OCI-LY7 (cell line): Measurements from ENCODE around the gene STYXL1. TPM values are rescaled to one million over a fixed set of nuclear protein-coding genes. Genes with fewer than 3 reads are reported as not detected.

ENCODE experiments used
- BruUV-seq: library from RNA; stranded (reverse); fragments of 400-500 nt; replicated peaks from 2 replicates; lab custom pipeline; 2021; lab: Mats Ljungman, UMichigan
- CTCF ChIA-PET: fragments of 300-600 bp; sonication (Branson Sonifier 250); formaldehyde crosslinking; loops from one replicate; lab custom pipeline; 2022; ENCODE audit warnings: antibody characterized with exemption; ENCODE audit not compliant: unreplicated experiment; lab: Charles Lee
- POLR2A ChIA-PET: fragments of 300-600 bp; sonication (Branson Sonifier 250); formaldehyde crosslinking; loops from one replicate; lab custom pipeline; 2022; ENCODE audit warnings: antibody characterized with exemption; lab: Charles Lee
- DNase-seq: peaks from one replicate; pipeline ENCODE4 v3.0.0-alpha.2; 2015; ENCODE audit warnings: low spot score
- H2AFZ ChIP-seq: fragments of 200-600 bp; sonication (generic), shearing (Covaris generic); 2 replicates; pipeline ENCODE4 v1.6.1; 2014; ENCODE audit warnings: mild to moderate bottlenecking, antibody characterized with exemption, low read length, moderate library complexity
- H3K27ac ChIP-seq: fragments of 200-600 bp; sonication (generic); 2 replicates; pipeline ENCODE4 v1.5.1; 2014; ENCODE audit warnings: mixed run types, low read depth, mild to moderate bottlenecking, moderate library complexity, low read length, inconsistent platforms; ENCODE audit not compliant: poor library complexity, severe bottlenecking
- H3K36me3 ChIP-seq: fragments of 200-600 bp; sonication (generic); 2 replicates; pipeline ENCODE4 v1.6.1; 2014; ENCODE audit warnings: mild to moderate bottlenecking, antibody characterized with exemption, low read length, moderate library complexity, mixed read lengths; ENCODE audit not compliant: insufficient read depth
- H3K4me1 ChIP-seq: fragments of 200-600 bp; sonication (generic); 2 replicates; pipeline ENCODE4 v1.5.1; 2014; ENCODE audit warnings: mild to moderate bottlenecking, low read length; ENCODE audit not compliant: insufficient read depth, poor library complexity, severe bottlenecking
- H3K4me2 ChIP-seq: fragments of 200-600 bp; sonication (generic); 2 replicates; pipeline ENCODE4 v1.6.1; 2014; ENCODE audit warnings: mild to moderate bottlenecking, low read length
- H3K4me3 ChIP-seq: fragments of 200-600 bp; sonication (generic); 2 replicates; pipeline ENCODE4 v1.5.1; 2014; ENCODE audit warnings: mild to moderate bottlenecking, low read depth, low read length; ENCODE audit not compliant: poor library complexity, severe bottlenecking
- H3K79me2 ChIP-seq: fragments of 200-600 bp; sonication (generic); 2 replicates; pipeline ENCODE4 v1.6.1; 2016; ENCODE audit warnings: low read depth, mild to moderate bottlenecking, low read length, moderate library complexity, mixed read lengths; ENCODE audit not compliant: insufficient read depth
- H3K9me2 ChIP-seq: fragments of 200-600 bp; sonication (generic); 2 replicates; pipeline ENCODE4 v1.6.1; 2016; ENCODE audit warnings: mild to moderate bottlenecking, low read length, mixed read lengths; ENCODE audit not compliant: insufficient read depth
- H3K9me3 ChIP-seq: fragments of 200-600 bp; sonication (generic); 2 replicates; pipeline ENCODE4 v1.6.1; 2014; ENCODE audit warnings: mild to moderate bottlenecking, mixed run types, low read length, mixed read lengths
- H4K20me1 ChIP-seq: fragments of 200-600 bp; sonication (generic); 2 replicates; pipeline ENCODE4 v1.6.1; 2014; ENCODE audit warnings: mild to moderate bottlenecking, antibody characterized with exemption, low read length, moderate library complexity, mixed read lengths; ENCODE audit not compliant: insufficient read depth
- CTCF ChIP-seq: fragments of 200-600 bp; sonication (generic); conservative IDR thresholded peaks from 2 replicates; pipeline ENCODE4 v1.5.1; 2014; ENCODE audit warnings: mild to moderate bottlenecking, antibody characterized with exemption, low read length, moderate library complexity, mixed read lengths
- EZH2phosphoT487 ChIP-seq: fragments of 200-600 bp; sonication (generic); IDR thresholded peaks from 2 replicates; pipeline ENCODE4 v1.6.1; 2018; ENCODE audit warnings: low read depth, borderline replicate concordance, mild to moderate bottlenecking, mixed run types, antibody characterized with exemption, low read length, moderate library complexity, mixed read lengths
- intact Hi-C: fragments of 100-400 bp; cut with micrococcal nuclease; formaldehyde crosslinking; loops from one replicate; pipeline ENCODE4 v1.10.0; 2022; ENCODE audit not compliant: unreplicated experiment
- total RNA-seq, 2 experiments: library from RNA; depleted of rRNA in 1 of 2; stranded (reverse); fragments of >200 nt in 1 of 2; shearing (Covaris generic) in 1 of 2; gene quantifications; 2 replicates each; pipeline ENCODE4 v1.2.3, GENCODE V29; 2014 to 2022

The STYXL1 gene
- total RNA-seq, 2 experiments from 2014 or later: 27.6 to 37.4 TPM

DNA sequence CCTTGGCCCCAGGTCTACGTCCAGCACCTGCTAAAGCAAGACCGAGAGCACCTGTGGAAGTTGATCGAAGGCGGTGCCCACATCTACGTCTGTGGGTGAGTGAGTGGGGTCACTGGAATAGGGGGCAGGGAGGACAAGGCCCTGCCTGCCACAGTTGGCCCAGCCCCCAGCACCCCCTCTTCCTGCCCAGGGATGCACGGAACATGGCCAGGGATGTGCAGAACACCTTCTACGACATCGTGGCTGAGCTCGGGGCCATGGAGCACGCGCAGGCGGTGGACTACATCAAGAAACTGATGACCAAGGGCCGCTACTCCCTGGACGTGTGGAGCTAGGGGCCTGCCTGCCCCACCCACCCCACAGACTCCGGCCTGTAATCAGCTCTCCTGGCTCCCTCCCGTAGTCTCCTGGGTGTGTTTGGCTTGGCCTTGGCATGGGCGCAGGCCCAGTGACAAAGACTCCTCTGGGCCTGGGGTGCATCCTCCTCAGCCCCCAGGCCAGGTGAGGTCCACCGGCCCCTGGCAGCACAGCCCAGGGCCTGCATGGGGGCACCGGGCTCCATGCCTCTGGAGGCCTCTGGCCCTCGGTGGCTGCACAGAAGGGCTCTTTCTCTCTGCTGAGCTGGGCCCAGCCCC, 61.5 kb downstream of the STYXL1 start:
- H3K79me2 ChIP-seq: no peaks in the 10 kb centered on the region
- H4K20me1 ChIP-seq: no peaks in the 10 kb centered on the region
- DNase-seq: no peak
- no peak overlapping the region for H2AFZ ChIP-seq
- no peaks in the 10 kb centered on the region for H3K9me2 ChIP-seq
- H3K4me3 ChIP-seq: no peak overlapping the region
- no TSS peak for BruUV-seq
- intact Hi-C loops: no loop called here
- CTCF ChIA-PET: no interaction called here
- H3K4me1 ChIP-seq: no peaks in the 10 kb centered on the region
- no peak overlapping the region for H3K4me2 ChIP-seq
- POLR2A ChIA-PET: interaction anchor here (0.5 kb wide), 1 partner anchor 930 kb away, joined by 3 read pairs; no protein-coding TSS in a partner anchor
- no peak overlapping the region for H3K27ac ChIP-seq
- H3K36me3 ChIP-seq: peaks cover 13% of the 10 kb centered on the region; the same call in 1 of the 2 replicates
- no peak for TF ChIP-seq EZH2phosphoT487
- TF ChIP-seq CTCF: no peak
- H3K9me3 ChIP-seq: no peaks in the 10 kb centered on the region

DNA sequence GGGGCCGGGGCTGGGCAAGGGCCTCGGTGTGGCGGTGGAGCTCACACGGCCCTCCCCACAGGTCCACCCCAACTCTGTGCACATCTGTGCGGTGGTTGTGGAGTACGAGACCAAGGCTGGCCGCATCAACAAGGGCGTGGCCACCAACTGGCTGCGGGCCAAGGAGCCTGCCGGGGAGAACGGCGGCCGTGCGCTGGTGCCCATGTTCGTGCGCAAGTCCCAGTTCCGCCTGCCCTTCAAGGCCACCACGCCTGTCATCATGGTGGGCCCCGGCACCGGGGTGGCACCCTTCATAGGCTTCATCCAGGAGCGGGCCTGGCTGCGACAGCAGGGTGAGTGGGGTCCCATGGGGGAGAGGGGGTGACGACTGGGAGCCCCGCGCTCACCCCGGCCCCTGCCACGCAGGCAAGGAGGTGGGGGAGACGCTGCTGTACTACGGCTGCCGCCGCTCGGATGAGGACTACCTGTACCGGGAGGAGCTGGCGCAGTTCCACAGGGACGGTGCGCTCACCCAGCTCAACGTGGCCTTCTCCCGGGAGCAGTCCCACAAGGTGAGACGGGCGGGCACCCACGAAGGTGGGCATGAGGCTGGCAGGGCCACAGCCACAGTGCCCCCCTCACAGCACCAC, 62.2 kb downstream of the STYXL1 start:
- Histone ChIP-seq H3K9me3 (no peaks in the 10 kb centered on the region), H3K79me2 (no peaks in the 10 kb centered on the region), H3K4me3 (no peak overlapping the region), H3K36me3 (peaks cover 13% of the 10 kb centered on the region; the same call in 1 of the 2 replicates), H2AFZ (no peak overlapping the region), H3K27ac (no peak overlapping the region), H3K9me2 (no peaks in the 10 kb centered on the region), H3K4me2 (no peak overlapping the region), H3K4me1 (no peaks in the 10 kb centered on the region), H4K20me1 (no peaks in the 10 kb centered on the region)
- intact Hi-C loops: no loop called here
- DNase-seq: no peak
- ChIA-PET POLR2A (interaction anchor here (0.6 kb wide), 1 partner anchor 104 kb away, joined by 3 read pairs; no protein-coding TSS in a partner anchor), CTCF (no interaction called here)
- TF ChIP-seq CTCF (no peak), EZH2phosphoT487 (no peak)
- no TSS peak for BruUV-seq

DNA sequence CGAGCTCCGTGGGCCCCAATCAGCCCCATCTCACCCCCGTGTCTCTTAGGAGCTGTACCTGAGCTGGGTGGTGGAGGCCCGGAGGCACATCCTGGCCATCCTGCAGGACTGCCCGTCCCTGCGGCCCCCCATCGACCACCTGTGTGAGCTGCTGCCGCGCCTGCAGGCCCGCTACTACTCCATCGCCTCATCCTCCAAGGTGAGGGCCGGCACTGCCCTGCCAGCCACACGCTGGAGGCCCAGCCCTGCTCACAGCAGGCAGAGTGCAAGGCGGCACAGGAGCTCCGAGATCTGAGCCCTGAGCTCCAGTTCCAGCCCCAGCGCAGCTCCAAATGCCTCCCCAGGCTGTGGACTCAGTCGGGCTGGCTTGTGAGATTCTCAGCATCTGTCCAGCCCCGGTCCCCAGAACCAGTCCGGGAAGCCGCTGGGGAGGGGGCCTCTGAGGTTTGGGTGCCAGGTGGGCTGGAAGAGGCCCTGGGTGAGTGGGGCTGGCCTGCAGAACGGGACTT, 62.7 kb downstream of the STYXL1 start:
- Histone ChIP-seq H3K4me3 (no peak overlapping the region), H3K79me2 (no peaks in the 10 kb centered on the region), H3K27ac (no peak overlapping the region), H3K4me1 (no peaks in the 10 kb centered on the region), H3K4me2 (no peak overlapping the region), H2AFZ (no peak overlapping the region), H3K36me3 (peaks cover 15% of the 10 kb centered on the region; the same call in 1 of the 2 replicates), H4K20me1 (no peaks in the 10 kb centered on the region), H3K9me3 (no peaks in the 10 kb centered on the region), H3K9me2 (no peaks in the 10 kb centered on the region)
- TF ChIP-seq CTCF: no peak
- no TSS peak for BruUV-seq
- CTCF ChIA-PET: no interaction called here
- intact Hi-C loops: no loop called here
- POLR2A ChIA-PET: interaction anchor here (0.6 kb wide), 1 partner anchor 105 kb away, joined by 3 read pairs; no protein-coding TSS in a partner anchor
- no peak for DNase-seq
